Endothelial cell of umbilical vein (primary cell): ENCODE data around the gene PKD1L1. TPM values are rescaled to one million over a fixed set of nuclear protein-coding genes. Genes with fewer than 3 reads are reported as not detected.

Experiments used
- BruUV-seq: library from RNA; stranded (reverse); fragments of 400-500 nt; replicated peaks from 2 replicates; lab custom pipeline; 2021; lab: Mats Ljungman, UMichigan
- CTCF ChIA-PET: fragments of 300-600, 350-600 bp; sonication (Branson Sonifier 250); formaldehyde crosslinking; loops from one replicate; lab custom pipeline; 2021; ENCODE audit warnings: antibody characterized with exemption, inconsistent platforms; lab: Charles Lee
- POLR2A ChIA-PET: fragments of 300-600, 350-600 bp; sonication (Branson Sonifier 250); formaldehyde crosslinking; loops from one replicate; lab custom pipeline; 2021; ENCODE audit warnings: antibody characterized with exemption, inconsistent platforms; lab: Charles Lee
- DNase-seq: peaks from one replicate; pipeline ENCODE4 v3.0.0-alpha.2; 2011; ENCODE audit warnings: low read depth, low spot score
- FAIRE-seq: peaks from 2 replicates; lab custom pipeline; 2011; peaks lifted over from hg19 to GRCh38; lab: Jason Lieb, UNC
- H2AFZ ChIP-seq: 2 replicates; pipeline ENCODE4 v1.6.0; 2012; ENCODE audit warnings: low read depth, low read length, control low read depth, inconsistent platforms
- H3K27ac ChIP-seq: 2 replicates; pipeline ENCODE4 v1.5.1; 2011; ENCODE audit warnings: low read depth, mild to moderate bottlenecking, control low read depth, low read length, moderate library complexity; ENCODE audit not compliant: insufficient read depth
- H3K27me3 ChIP-seq, 2 experiments: 2 replicates each; pipeline versions ENCODE4 v1.6.0 to v1.6.1; 2011; ENCODE audit warnings: low read length in 2 of 2, mixed read lengths in 1 of 2; ENCODE audit not compliant: control insufficient read depth in 2 of 2, insufficient read depth in 2 of 2
- H3K36me3 ChIP-seq, 2 experiments: 2 replicates in 1 of 2; 3 replicates in 1 of 2; pipeline ENCODE4 v1.5.1; 2011; ENCODE audit warnings: low read length in 2 of 2, mild to moderate bottlenecking in 1 of 2, moderate library complexity in 1 of 2; ENCODE audit not compliant: control insufficient read depth in 2 of 2, insufficient read depth in 2 of 2; ENCODE audit errors: extremely low read depth in 1 of 2
- H3K4me1 ChIP-seq: 3 replicates; pipeline ENCODE4 v1.5.1; 2011; ENCODE audit warnings: mild to moderate bottlenecking, low read length; ENCODE audit not compliant: control insufficient read depth, insufficient read depth; ENCODE audit errors: extremely low read depth
- H3K4me2 ChIP-seq: 2 replicates; pipeline ENCODE4 v1.6.1; 2011; ENCODE audit warnings: low read length, control low read depth, mixed read lengths; ENCODE audit not compliant: insufficient read depth
- H3K4me3 ChIP-seq, 3 experiments: fragments of 200-600 bp in 1 of 3; sonication (generic), shearing (Covaris generic) in 1 of 3; replicated peaks in 1 of 3; 2 replicates each; pipeline ENCODE4 v1.5.1; 2011 to 2016; ENCODE audit warnings: control low read depth in 3 of 3, low read length in 3 of 3, mild to moderate bottlenecking in 2 of 3, inconsistent platforms in 1 of 3, low read depth in 1 of 3, moderate library complexity in 1 of 3; ENCODE audit not compliant: insufficient read depth in 1 of 3
- H3K79me2 ChIP-seq: 2 replicates; pipeline ENCODE4 v1.6.0; 2012; ENCODE audit warnings: low read length, inconsistent platforms; ENCODE audit not compliant: control insufficient read depth, insufficient read depth
- H3K9ac ChIP-seq: replicated peaks from 2 replicates; pipeline ENCODE3; 2011; ENCODE audit warnings: low read length, control low read depth; ENCODE audit not compliant: insufficient read depth; ENCODE audit errors: extremely low read depth
- H3K9me1 ChIP-seq: replicated peaks from 3 replicates; pipeline ENCODE4 v1.6.0; 2011; ENCODE audit warnings: mild to moderate bottlenecking, low read length; ENCODE audit not compliant: control insufficient read depth, insufficient read depth; ENCODE audit errors: extremely low read depth
- H3K9me3 ChIP-seq: replicated peaks from 2 replicates; pipeline ENCODE4 v1.5.1; 2012; ENCODE audit warnings: low read length, inconsistent platforms; ENCODE audit not compliant: control insufficient read depth, insufficient read depth
- H4K20me1 ChIP-seq: replicated peaks from 2 replicates; pipeline ENCODE3; 2011; ENCODE audit warnings: mild to moderate bottlenecking, low read length; ENCODE audit not compliant: control insufficient read depth, insufficient read depth; ENCODE audit errors: extremely low read depth
- CTCF ChIP-seq, 2 donors: IDR thresholded peaks; 1 replicate in 1 of 2; 2 replicates in 1 of 2; pipeline ENCODE4 v1.5.1; 2011; ENCODE audit warnings: low read length in 2 of 2, mild to moderate bottlenecking in 2 of 2, moderate library complexity in 2 of 2, control low read depth in 1 of 2, inconsistent platforms in 1 of 2, low read depth in 1 of 2; ENCODE audit not compliant: insufficient read depth in 1 of 2; ENCODE audit errors: extremely low read depth in 1 of 2
- EZH2 ChIP-seq: IDR thresholded peaks from 2 replicates; pipeline ENCODE4 v1.6.1; 2012; ENCODE audit warnings: borderline replicate concordance, low read depth, mild to moderate bottlenecking, moderate library complexity, low read length, inconsistent platforms; ENCODE audit not compliant: severe bottlenecking
- FOS ChIP-seq: IDR thresholded peaks from 2 replicates; pipeline ENCODE4 v1.6.1; 2011; ENCODE audit warnings: mild to moderate bottlenecking, low read length, moderate library complexity, borderline replicate concordance; ENCODE audit not compliant: insufficient read depth
- GATA2 ChIP-seq: IDR thresholded peaks from 2 replicates; pipeline ENCODE4 v1.7.0; 2011; ENCODE audit warnings: low read depth, mild to moderate bottlenecking, moderate library complexity, mixed read lengths, low read length; ENCODE audit not compliant: insufficient read length, insufficient read depth
- JUN ChIP-seq: IDR thresholded peaks from 2 replicates; pipeline ENCODE4 v1.6.1; 2011; ENCODE audit warnings: borderline replicate concordance, low read depth; ENCODE audit not compliant: insufficient read length, insufficient read depth
- MAX ChIP-seq: IDR thresholded peaks from 2 replicates; pipeline ENCODE4 v1.6.1; 2011; ENCODE audit not compliant: insufficient read depth, insufficient read length
- MYC ChIP-seq: IDR thresholded peaks from one replicate; pipeline ENCODE4 v1.6.1; 2011; ENCODE audit warnings: mild to moderate bottlenecking, low read depth, low read length
- POLR2A ChIP-seq: IDR thresholded peaks from 2 replicates; pipeline ENCODE4 v1.6.1; 2012; ENCODE audit warnings: low read depth, mild to moderate bottlenecking, control low read depth, low read length
- POLR2AphosphoS5 ChIP-seq: IDR thresholded peaks from 2 replicates; pipeline ENCODE4 v1.6.1; 2012; ENCODE audit warnings: low read depth, mild to moderate bottlenecking, control low read depth, low read length, moderate library complexity; ENCODE audit not compliant: insufficient read depth
- dilution Hi-C: fragments of 300-500 bp; cut with MboI; formaldehyde crosslinking; loops from one replicate; pipeline ENCODE4 v1.15.0; 2019; ENCODE audit warnings: low sequenced_read_pairs; ENCODE audit not compliant: extremely low pct_ligation_motif_present
- intact Hi-C: fragments of 100-400 bp; cut with micrococcal nuclease; formaldehyde crosslinking; loops from one replicate; pipeline ENCODE4 v1.10.0; 2022
- polyA plus RNA-seq, 4 experiments: library from polyadenylated mRNA; depleted of rRNA in 3 of 4; stranded (reverse) in 3 of 4; unstranded in 1 of 4; fragments of >200 nt; gene quantifications; 2 replicates each; pipeline versions ENCODE4 v1.2.1 to v1.2.3, GENCODE V29; 2011 to 2012; ENCODE audit warnings: missing spikeins in 1 of 4
- total RNA-seq: library from RNA; stranded (reverse); gene quantifications from 2 replicates; pipeline ENCODE4 v1.2.3, GENCODE V29; 2021

The PKD1L1 gene
- total and polyA plus RNA-seq, 2 donors (not counting 3 experiments of a cell fraction or from before 2014, with no cell fraction given) = 4.1 to 5.9 TPM

- H3K36me3 ChIP-seq = no peaks in the 10 kb centered on the region
- no peaks in the 10 kb centered on the region for H3K79me2 ChIP-seq
- dilution Hi-C loops = no loop called here
- H3K9ac ChIP-seq = no peak overlapping the region
- no peak overlapping the region for H2AFZ ChIP-seq
- DNase-seq (no peak), FAIRE-seq (no peak)
- no peaks in the 10 kb centered on the region for H4K20me1 ChIP-seq
- H3K27me3 ChIP-seq = no peaks in the 10 kb centered on the region
- no TSS peak for BruUV-seq
- TF ChIP-seq JUN (no peak), POLR2A (no peak), GATA2 (no peak), MYC (no peak), MAX (no peak), CTCF (IDR thresholded peaks at IDR 0.05; ENCODE audit: extremely low read depth in 1 of 2, insufficient read depth in 1 of 2, low read depth in 1 of 2, low read length in 2 of 2) (no peak), FOS (no peak), EZH2 (no peak), POLR2AphosphoS5 (no peak)
- POLR2A ChIA-PET = no interaction called here
- H3K4me1 ChIP-seq = peaks cover 32% of the 10 kb centered on the region
- H3K27ac ChIP-seq = no peak overlapping the region
- CTCF ChIA-PET = interaction anchor here (0.6 to 5.4 kb wide), 6 partner anchors 10 to 672 kb away, joined by 3 to 51 read pairs (median 4); no protein-coding TSS in a partner anchor
- no peak overlapping the region for H3K4me3 ChIP-seq
- H3K9me3 ChIP-seq = no peaks in the 10 kb centered on the region
- H3K4me2 ChIP-seq = no peak overlapping the region
- H3K9me1 ChIP-seq = no peaks in the 10 kb centered on the region
- intact Hi-C loops = no loop called here
Observed at GRCh38 chr7:47938574-47939165, 9.6 kb downstream of the PKD1L1 start.
